ENCODE measurements around the gene MAMDC2.

MAMDC2 gene

DNA sequence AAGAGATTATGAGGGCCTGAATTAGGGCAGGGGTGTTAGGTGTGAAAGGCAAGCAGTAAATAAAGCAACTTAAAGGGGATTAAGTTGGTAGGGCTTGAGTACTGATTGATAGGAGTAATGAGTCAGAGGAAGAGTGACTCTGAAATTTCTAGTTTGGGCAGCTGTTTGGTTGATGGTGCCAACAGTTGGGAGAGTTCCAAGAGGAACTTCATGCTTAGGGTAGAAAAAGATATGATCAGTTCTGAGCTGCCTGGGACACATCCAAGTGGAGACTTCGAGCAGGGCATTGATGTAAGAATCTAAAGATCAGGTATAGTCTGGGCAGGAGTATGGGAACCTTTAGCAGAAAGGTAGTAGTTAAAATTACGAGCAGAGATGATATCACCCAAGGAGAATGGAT lies 10.2 kb downstream of the MAMDC2 start:
- Histone ChIP-seq H3K27me3 (ENCODE audit: control insufficient read depth, insufficient read depth, low read length) (no peaks in the 10 kb centered on the region), H3K9ac (ENCODE audit: low read length) (no peak overlapping the region), H3K4me3 (ENCODE audit: low read depth, low read length) (no peak overlapping the region), H3K27ac (ENCODE audit: low read depth, low read length) (no peak overlapping the region), H3K4me1 (ENCODE audit: control insufficient read depth, insufficient read depth, low read length) (no peaks in the 10 kb centered on the region), H3K36me3 (ENCODE audit: control insufficient read depth, insufficient read depth, low read length) (no peaks in the 10 kb centered on the region), H3K9me3 (ENCODE audit: control insufficient read depth, insufficient read depth, low read depth, low read length) (peaks cover 5% of the 10 kb centered on the region)

DNA sequence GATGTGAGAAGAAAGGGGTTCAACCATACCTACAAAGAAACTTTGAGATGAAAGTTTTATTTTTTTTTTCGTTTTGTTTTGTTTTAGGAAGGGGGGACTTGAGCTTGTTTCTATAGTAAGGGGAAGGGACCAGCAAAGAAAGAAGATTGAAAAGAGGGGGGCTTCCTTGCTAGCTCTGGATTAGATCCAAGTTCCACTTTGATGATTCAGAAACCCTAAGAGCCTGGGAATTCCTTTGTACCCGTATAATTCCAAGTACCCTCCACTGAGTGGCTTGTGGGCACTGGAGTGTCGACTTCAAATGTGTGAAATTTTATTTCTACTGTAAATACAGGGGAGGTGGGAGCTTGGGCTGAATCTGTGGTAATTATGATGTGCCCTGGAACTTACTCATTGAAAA lies 10.9 kb downstream of the MAMDC2 start:
- peaks cover 5% of the 10 kb centered on the region for H3K9me3 ChIP-seq (ENCODE audit: control insufficient read depth, insufficient read depth, low read depth, low read length)
- no peaks in the 10 kb centered on the region for H3K27me3 ChIP-seq (ENCODE audit: control insufficient read depth, insufficient read depth, low read length)
- H3K27ac ChIP-seq (ENCODE audit: low read depth, low read length) = no peak overlapping the region
- no peaks in the 10 kb centered on the region for H3K4me1 ChIP-seq (ENCODE audit: control insufficient read depth, insufficient read depth, low read length)
- no peak overlapping the region for H3K9ac ChIP-seq (ENCODE audit: low read length)
- no peak overlapping the region for H3K4me3 ChIP-seq (ENCODE audit: low read depth, low read length)
- no peaks in the 10 kb centered on the region for H3K36me3 ChIP-seq (ENCODE audit: control insufficient read depth, insufficient read depth, low read length)

DNA sequence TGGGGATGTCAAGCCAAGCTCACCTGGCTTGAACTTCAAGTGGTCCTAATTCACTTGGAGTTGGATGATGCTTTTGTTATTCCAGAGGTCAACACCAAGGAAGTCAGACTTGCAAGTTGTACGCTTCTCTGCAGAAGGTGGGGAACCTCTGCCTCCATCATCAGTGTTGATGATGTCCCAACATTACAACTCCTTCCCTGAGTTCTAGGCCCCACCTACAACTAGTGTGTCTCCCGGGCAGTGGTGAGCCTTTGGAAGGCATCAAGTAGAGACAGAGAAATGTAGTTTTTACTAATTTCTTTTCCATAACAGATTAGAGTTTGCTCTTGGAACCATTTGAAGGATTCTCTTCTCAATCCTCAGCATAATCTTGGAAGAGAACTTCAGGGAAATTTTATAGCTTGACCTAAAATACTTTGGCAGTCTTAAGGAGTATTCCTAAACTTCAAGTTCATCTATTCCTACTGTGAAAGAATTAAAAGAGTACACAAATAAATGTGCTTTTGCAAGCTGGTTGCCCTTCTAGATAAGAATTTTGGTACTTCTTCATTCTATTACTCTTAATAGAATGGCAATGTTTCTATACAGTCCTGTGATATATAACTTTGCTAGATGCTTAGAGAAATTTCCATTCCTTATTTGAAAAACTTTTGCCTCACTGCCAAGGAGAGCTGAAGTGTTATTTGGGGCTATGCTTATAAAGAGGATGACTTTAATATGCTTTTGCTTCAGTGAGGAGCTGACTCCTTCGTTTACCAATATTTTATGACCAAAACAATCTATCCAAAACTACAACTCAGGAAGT lies 12.0 kb downstream of the MAMDC2 start:
- peaks cover 5% of the 10 kb centered on the region for H3K9me3 ChIP-seq (ENCODE audit: control insufficient read depth, insufficient read depth, low read depth, low read length)

DNA sequence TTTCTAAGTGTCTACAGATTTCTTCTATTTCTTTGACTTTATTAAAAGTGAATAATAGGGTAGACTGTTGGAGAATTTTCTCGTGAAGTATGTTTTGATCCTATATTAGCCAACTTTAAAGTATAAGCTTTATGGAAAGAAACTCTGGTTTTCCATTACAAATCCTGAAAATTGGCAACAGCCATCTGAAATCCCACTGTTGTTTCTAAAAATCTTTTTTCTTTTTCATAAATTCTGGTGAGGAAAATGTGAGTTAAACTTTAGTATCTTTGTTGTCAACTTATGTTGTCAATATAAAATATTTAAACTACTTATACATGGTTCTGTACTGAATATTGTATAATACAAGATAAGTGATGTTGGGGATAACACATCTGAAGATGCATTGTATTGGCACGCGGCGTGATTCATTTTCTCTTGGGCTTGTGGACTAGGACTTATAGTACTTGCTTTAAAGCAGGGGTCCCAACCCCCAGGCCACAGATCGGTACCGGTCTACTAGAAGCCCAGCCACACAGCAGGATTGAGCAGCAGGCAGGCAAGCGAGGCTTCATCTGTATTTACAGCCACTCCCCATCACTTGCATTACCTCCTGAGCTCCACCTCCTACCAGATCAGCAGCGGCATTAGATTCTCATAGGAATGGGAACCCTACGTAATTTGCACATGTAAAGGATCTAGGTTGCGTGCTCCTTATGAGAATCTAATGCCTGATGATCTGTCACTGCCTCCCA lies 12.7 kb downstream of the MAMDC2 start:
- no peaks in the 10 kb centered on the region for H3K36me3 ChIP-seq (ENCODE audit: control insufficient read depth, insufficient read depth, low read length)

More for the DNA sequence above, 12.0 kb downstream of the MAMDC2 start:
- Histone ChIP-seq H3K27ac (ENCODE audit: low read depth, low read length) (no peak overlapping the region), H3K36me3 (ENCODE audit: control insufficient read depth, insufficient read depth, low read length) (no peaks in the 10 kb centered on the region), H3K4me1 (ENCODE audit: control insufficient read depth, insufficient read depth, low read length) (no peaks in the 10 kb centered on the region; the same call in 1 of the 2 replicates), H3K27me3 (ENCODE audit: control insufficient read depth, insufficient read depth, low read length) (no peaks in the 10 kb centered on the region), H3K4me3 (ENCODE audit: low read depth, low read length) (no peak overlapping the region), H3K9ac (ENCODE audit: low read length) (no peak overlapping the region)

DNA sequence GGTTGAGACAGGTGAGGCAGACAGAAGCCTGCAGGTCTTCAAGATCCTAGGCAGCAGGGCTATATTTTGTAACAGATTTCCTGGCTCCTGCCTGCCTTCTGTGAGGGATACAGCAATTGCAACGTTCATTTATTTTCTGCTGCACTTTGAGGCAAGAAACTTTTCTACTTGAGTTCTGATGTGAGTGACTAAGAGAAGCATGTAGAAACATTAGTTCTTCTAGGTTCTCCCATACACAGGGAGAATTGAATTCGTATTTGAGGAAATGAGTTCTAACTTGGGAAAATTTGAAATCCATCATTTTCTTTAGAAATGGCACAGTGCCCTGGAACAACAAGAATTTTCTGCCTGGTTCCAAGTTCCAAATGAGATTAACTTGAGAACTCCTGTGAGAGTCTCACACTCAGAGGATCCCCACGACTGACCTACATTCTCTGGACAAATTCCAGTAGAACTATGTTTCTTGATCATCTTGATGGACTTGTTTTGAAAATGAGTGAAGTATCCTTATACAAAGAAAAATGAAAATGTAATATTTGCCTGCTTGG lies 15.0 kb downstream of the MAMDC2 start:
- Histone ChIP-seq H3K9ac (ENCODE audit: low read length) (no peak overlapping the region), H3K36me3 (ENCODE audit: control insufficient read depth, insufficient read depth, low read length) (no peaks in the 10 kb centered on the region), H3K4me1 (ENCODE audit: control insufficient read depth, insufficient read depth, low read length) (peaks cover 5% of the 10 kb centered on the region; the same call in 1 of the 2 replicates), H3K9me3 (ENCODE audit: control insufficient read depth, insufficient read depth, low read depth, low read length) (peaks cover 5% of the 10 kb centered on the region), H3K27ac (ENCODE audit: low read depth, low read length) (no peak overlapping the region), H3K4me3 (ENCODE audit: low read depth, low read length) (no peak overlapping the region), H3K27me3 (ENCODE audit: control insufficient read depth, insufficient read depth, low read length) (no peaks in the 10 kb centered on the region)

More for the DNA sequence above, 12.7 kb downstream of the MAMDC2 start:
- Histone ChIP-seq H3K4me3 (ENCODE audit: low read depth, low read length) (no peak overlapping the region), H3K27ac (ENCODE audit: low read depth, low read length) (no peak overlapping the region), H3K9me3 (ENCODE audit: control insufficient read depth, insufficient read depth, low read depth, low read length) (peaks cover 5% of the 10 kb centered on the region), H3K9ac (ENCODE audit: low read length) (no peak overlapping the region), H3K4me1 (ENCODE audit: control insufficient read depth, insufficient read depth, low read length) (peaks cover 5% of the 10 kb centered on the region; the same call in 1 of the 2 replicates), H3K27me3 (ENCODE audit: control insufficient read depth, insufficient read depth, low read length) (no peaks in the 10 kb centered on the region)

DNA sequence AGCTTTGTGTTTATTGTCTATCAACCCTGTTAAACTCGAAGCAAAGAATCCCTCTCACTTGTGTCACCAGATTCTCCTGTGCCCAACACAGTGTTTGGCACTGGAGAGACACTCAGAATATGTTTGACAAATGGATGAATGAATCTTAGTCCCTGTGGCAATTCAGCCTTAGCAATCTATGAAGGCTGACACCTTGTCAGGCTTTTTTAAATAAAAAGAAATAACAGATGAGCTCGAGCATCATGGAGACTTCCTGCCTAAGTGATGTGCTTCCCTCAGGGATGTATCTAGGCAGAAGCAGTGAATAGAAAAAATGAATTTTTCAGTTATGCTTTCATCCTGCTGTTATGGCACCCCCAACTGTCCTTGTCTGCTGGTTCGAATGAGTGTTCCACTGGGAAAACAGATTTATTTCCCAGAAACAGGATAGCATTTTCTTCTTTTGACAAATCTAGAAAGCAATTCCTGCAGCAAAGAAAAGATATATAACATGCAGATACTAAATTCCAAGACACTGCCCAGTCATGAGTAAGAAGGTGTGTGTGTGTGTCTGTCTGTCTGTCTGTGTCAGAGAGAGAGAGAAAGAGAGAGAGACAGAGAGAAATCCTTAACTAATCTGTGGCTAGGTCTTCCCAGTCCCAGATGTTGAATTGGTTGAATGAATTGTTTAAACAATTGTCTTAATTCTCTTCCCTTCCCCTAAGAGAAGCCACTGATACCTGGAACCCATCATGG lies 16.7 kb downstream of the MAMDC2 start:
- no peak overlapping the region for H3K27ac ChIP-seq (ENCODE audit: low read depth, low read length)
- no peaks in the 10 kb centered on the region for H3K36me3 ChIP-seq (ENCODE audit: control insufficient read depth, insufficient read depth, low read length)
- H3K9ac ChIP-seq (ENCODE audit: low read length) = no peak overlapping the region
- no peaks in the 10 kb centered on the region for H3K27me3 ChIP-seq (ENCODE audit: control insufficient read depth, insufficient read depth, low read length)
- peaks cover 5% of the 10 kb centered on the region for H3K9me3 ChIP-seq (ENCODE audit: control insufficient read depth, insufficient read depth, low read depth, low read length)
- no peak overlapping the region for H3K4me3 ChIP-seq (ENCODE audit: low read depth, low read length)
- H3K4me1 ChIP-seq (ENCODE audit: control insufficient read depth, insufficient read depth, low read length) = peaks cover 5% of the 10 kb centered on the region; the same call in 1 of the 2 replicates

DNA sequence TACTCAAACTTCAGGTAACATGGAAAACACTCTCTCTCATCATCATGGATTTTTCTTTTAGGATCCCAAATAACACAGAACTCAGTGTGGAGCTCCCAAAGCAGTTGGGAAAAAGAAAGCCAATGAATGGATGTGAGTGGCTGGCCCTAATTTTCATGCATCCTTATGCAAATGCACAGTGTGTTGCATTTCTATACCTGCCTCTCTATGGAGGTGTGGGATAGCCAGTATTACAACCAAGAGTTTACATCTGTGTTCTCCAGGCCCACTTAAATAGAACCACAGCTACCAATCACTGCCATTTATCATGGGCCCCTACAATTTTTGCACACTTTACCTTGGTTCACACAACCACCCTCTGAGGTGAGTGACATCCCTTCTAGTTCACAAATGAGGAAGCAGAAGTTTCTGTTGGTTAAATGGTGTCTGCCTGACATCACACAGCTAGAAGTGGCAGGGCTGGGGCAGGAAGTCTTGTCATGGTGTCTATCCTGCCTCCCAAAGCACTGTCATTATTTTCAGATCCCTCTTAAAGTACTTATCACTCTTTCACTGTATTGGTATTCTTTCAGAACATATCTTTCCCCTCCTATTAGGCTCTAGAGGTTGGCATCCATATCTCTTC lies 17.3 kb downstream of the MAMDC2 start:
- no peaks in the 10 kb centered on the region for H3K27me3 ChIP-seq (ENCODE audit: control insufficient read depth, insufficient read depth, low read length)
- H3K4me3 ChIP-seq (ENCODE audit: low read depth, low read length) = no peak overlapping the region
- H3K27ac ChIP-seq (ENCODE audit: low read depth, low read length) = no peak overlapping the region
- H3K9ac ChIP-seq (ENCODE audit: low read length) = no peak overlapping the region
- peaks cover 5% of the 10 kb centered on the region for H3K9me3 ChIP-seq (ENCODE audit: control insufficient read depth, insufficient read depth, low read depth, low read length)
- peaks cover 5% of the 10 kb centered on the region; the same call in 1 of the 2 replicates for H3K4me1 ChIP-seq (ENCODE audit: control insufficient read depth, insufficient read depth, low read length)
- no peaks in the 10 kb centered on the region for H3K36me3 ChIP-seq (ENCODE audit: control insufficient read depth, insufficient read depth, low read length)

DNA sequence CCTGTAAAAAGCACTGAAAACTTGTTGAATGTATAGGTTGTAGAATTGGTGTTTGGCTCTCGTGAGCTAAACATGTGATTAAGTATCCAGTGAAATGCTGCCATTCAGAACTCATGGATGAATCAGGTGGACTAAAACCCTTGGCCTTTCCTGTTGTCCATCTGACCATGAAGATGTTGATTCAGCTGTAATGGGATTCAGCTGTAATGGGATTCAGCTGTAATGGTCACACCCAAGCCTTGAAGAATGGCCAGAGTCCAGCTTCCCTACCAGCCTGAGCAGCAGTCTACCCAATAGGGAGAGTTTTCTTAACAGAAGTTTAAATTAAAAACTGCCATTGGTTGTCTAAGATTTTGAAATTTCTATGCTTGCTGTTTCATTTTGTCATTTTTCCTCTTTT lies 18.1 kb downstream of the MAMDC2 start:
- Histone ChIP-seq H3K27ac (ENCODE audit: low read depth, low read length) (no peak overlapping the region), H3K4me1 (ENCODE audit: control insufficient read depth, insufficient read depth, low read length) (peaks cover 5% of the 10 kb centered on the region; the same call in 1 of the 2 replicates), H3K4me3 (ENCODE audit: low read depth, low read length) (no peak overlapping the region), H3K27me3 (ENCODE audit: control insufficient read depth, insufficient read depth, low read length) (no peaks in the 10 kb centered on the region), H3K9me3 (ENCODE audit: control insufficient read depth, insufficient read depth, low read depth, low read length) (peaks cover under 1% of the 10 kb centered on the region; the same call in 1 of the 2 replicates), H3K36me3 (ENCODE audit: control insufficient read depth, insufficient read depth, low read length) (no peaks in the 10 kb centered on the region), H3K9ac (ENCODE audit: low read length) (no peak overlapping the region)

DNA sequence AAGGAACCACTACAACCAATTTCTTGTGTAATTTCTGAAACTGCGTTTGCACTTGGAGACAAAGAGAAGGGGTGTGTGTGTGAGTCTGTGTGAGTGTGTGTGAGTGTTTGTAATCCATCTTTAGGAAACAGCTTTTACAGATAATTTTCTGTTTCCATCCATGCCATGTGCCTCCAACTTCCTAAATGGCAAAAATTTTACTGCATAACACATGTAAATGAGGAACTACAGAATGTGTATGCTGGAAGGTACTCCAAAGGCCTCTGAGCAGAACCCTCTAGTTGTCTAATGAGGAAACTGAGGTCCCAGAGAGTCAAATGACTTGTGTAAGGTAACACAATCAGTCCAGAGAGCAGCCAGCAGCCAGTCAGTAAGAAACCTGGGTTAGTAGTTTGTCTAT lies 20.8 kb downstream of the MAMDC2 start:
- Histone ChIP-seq H3K9me3 (ENCODE audit: control insufficient read depth, insufficient read depth, low read depth, low read length) (no peaks in the 10 kb centered on the region), H3K27ac (ENCODE audit: low read depth, low read length) (no peak overlapping the region), H3K4me3 (ENCODE audit: low read depth, low read length) (no peak overlapping the region)

DNA sequence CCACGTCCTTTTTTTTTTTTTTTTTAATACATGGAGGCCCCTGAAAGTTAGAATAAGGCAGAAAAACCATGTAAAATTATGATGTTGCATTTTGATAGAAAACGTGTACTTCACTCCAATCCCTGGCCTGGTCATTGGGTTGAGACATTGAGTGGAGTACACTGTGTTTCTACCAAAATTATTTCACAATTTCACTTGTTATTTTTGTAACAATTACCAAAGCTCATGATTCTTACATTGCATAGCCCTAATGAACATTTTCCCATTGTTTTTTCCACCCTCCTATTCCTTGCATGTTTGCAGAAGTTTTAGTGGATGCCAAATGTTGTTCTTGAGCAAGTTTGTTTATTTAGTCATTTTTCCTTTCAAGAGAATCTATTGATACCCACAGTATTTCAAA lies 21.9 kb downstream of the MAMDC2 start:
- Histone ChIP-seq H3K27me3 (ENCODE audit: control insufficient read depth, insufficient read depth, low read length) (no peaks in the 10 kb centered on the region), H3K4me3 (ENCODE audit: low read depth, low read length) (no peak overlapping the region), H3K27ac (ENCODE audit: low read depth, low read length) (no peak overlapping the region), H3K4me1 (ENCODE audit: control insufficient read depth, insufficient read depth, low read length) (peaks cover 5% of the 10 kb centered on the region; the same call in 1 of the 2 replicates), H3K9ac (ENCODE audit: low read length) (no peak overlapping the region), H3K9me3 (ENCODE audit: control insufficient read depth, insufficient read depth, low read depth, low read length) (no peaks in the 10 kb centered on the region), H3K36me3 (ENCODE audit: control insufficient read depth, insufficient read depth, low read length) (no peaks in the 10 kb centered on the region)

More for the DNA sequence above, 20.8 kb downstream of the MAMDC2 start:
- Histone ChIP-seq H3K4me1 (ENCODE audit: control insufficient read depth, insufficient read depth, low read length) (peaks cover 5% of the 10 kb centered on the region; the same call in 1 of the 2 replicates), H3K36me3 (ENCODE audit: control insufficient read depth, insufficient read depth, low read length) (no peaks in the 10 kb centered on the region), H3K9ac (ENCODE audit: low read length) (no peak overlapping the region), H3K27me3 (ENCODE audit: control insufficient read depth, insufficient read depth, low read length) (no peaks in the 10 kb centered on the region)
